GM21390 (cell line): ENCODE data around the gene NARF.
"Not testable (repeated sequence)": the region's sequence is repeated elsewhere in the genome, so short reads cannot be mapped to it uniquely, and the experiment has no call there.

Experiments
- ATAC-seq: cut with Tn5 transposase; IDR thresholded peaks from one replicate; pipeline ENCODE4 v1.9.1; 2021; ENCODE audit not compliant: unreplicated experiment

Gene NARF

DNA sequence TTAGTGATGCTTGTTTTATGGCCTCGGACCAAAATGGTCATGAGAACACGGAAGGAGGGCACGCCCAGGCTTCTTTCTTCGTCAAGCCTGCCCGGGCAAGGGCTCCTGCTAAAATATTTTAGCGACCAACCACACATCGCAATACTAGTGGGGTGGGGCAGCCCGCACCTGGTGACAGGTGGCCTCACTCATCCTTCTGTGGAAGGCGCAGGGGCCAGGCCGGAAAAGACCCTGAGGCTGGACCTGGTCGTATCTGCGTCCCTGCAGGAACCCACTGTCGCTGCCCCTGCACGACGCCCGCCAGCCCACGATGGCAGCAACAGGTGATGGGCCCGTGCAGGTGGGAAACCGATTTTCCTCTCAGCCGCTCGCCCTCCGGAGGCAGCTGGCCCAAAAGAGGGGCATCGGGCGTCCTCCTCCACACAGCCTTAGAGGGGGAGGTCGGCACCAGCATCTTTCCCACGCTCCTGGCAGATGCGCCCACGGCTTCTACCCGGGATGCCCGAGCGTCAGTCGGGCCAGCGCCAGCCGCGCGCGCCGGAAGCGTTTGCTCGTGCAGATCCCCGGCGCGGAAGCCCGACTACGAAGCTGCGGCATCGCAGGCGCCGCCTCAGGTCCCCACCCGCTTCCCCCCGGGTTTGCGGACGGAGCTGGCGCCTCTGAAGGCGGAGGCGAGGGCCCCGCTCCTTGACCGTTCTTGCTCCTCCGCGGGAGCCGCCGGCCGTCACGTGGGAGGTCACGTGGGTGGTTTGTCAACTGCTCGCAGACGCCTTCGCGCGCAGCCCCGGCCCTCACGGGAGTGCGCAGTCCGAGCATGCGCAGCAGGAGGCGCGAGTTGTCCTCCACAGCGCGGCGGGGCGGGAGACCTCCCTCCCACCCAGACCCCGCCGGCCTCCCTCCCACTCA, 38.2 kb downstream of the NARF start:
- ATAC-seq = peak; percentile 53

DNA sequence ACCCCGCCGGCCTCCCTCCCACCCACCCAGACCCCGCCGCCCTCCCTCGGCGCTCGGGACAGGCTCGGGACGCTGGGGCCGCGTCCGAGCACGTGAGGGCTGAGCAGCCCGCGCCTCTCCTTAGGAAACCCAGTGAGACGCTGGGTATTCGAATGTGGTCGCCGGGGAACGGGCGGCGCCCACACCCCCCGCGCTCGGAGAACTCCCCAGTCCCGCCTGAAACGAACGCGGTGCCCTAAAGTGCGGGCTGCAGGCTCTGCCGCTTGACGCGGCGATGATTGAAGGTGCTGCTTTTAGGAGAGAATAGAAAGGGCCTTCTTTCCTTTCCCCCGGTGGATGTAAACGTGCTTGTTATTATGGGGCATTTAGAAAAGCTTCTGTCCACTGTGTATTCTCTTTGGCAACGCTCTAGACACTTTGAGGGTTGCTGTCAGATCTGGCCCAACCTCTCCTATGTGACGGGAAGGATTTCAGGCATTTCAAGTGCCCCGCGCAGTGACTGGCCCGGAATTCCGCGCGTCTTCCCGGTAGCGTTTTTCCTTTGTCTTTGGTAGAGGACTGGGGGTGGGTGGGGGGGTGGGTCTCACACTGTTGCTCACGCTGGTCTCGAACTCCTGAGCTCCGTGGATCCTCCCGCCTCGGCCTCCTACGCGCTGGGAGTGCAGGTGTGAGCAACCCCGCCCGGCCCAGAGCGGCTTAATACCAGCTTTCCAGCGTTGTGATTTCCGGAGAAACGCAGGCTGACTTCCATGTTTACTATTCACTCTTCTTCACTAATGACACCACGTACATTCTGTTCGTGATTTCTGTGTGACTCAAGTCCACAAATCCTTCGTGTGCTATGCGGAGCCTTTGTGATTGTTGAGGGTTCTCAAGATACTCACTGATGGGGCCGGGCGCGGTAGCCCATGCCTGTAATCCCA, 39.2 kb downstream of the NARF start:
- peak; percentile 17 for ATAC-seq

DNA sequence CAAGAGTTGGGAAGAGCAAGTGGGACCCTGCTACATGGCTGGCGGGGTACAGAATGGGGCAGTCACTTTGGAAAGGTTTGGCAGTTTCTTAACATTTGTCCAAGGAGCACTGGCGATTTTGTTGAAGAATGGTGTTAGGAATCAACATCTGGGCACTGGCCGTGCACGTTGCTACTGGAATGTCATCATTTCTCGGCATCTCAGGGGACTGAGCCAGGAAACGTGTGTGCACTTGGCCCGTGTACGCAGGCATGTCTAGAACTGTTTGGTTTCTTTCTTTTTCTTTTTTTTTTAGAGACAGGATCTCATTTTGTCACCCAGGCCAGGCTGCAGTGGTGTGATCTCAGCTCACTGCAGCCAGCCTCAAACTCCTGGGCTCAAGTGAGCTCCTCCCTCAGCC, 43.7 kb downstream of the NARF start:
- ATAC-seq = no peak

DNA sequence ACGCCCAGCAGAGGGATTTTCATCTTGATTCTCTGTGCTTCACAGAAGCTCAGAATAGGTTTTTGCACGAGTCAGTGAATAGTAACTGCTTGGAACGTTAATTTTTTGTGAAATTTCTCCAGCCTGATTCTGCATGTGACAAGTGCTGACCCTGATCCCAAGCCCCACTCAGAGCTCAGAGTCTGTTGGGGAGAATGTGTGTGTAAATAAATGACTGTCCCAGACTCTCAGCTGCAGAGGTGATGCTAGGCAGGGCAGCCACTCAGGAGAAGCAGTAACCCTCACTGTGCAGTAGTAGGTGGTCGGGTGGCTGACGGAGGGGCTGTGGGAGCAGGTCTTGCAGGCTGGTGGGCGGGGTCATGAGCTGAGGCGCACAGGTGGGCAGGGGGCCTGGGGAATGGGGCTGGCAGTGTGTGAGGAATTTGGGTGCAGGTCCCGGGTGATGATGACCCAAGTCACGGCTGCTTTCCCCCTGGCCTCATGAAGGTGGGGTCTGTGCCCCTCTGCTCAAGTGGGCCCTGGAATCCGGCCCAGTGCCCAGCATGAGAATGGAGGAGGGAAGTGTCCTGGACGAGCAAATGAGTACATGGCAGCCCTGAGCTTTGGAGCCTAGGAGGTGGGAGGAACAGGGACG, 44.7 kb downstream of the NARF start:
- no peak for ATAC-seq

DNA sequence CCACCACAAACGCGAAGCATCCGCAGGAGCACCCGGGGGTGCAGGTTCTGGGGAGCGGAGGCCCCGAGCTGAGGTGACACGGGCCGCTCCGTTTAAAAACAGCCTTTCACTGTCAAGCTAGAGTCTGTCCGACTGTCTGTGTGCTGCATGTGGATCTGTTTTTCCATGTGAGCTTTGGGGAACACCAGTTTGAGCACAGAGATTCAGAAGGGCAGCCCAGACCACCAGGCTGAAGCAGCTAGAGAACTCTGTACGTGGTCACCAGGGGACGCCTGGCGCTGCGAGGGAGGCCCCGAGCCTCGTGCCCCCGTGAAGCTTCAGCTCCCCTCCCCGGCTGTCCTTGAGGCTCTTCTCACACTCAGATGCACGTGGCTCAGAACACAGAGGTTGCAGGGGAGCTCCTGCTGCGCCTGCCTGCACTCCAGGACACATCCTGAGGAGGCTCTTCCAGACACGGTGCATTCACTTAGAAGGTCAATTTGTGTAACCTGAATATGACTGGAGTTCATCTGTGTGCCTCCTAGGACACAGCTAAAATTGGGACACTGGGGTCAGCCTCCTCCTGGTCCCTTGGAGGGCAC, 45.3 kb downstream of the NARF start:
- ATAC-seq = no peak

DNA sequence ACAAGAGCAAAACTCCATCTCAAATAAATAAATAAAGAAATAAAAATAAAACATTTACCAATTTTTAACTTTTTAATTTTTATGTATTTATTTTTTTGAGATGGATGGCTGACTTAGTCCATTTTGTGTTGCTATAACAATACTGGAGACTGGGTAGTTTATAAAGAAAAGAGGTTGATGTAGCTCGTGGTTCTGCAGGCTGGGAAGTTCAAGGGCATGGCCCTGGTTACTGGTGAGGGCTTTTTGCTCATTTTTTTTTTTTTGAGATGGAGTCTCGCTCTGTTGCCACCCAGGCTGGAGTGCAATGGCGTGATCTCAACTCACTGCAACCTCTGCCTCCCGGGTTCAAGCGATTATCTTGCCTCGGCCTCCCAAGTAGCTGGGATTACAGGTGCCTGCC, 46.8 kb downstream of the NARF start:
- ATAC-seq = no peak

DNA sequence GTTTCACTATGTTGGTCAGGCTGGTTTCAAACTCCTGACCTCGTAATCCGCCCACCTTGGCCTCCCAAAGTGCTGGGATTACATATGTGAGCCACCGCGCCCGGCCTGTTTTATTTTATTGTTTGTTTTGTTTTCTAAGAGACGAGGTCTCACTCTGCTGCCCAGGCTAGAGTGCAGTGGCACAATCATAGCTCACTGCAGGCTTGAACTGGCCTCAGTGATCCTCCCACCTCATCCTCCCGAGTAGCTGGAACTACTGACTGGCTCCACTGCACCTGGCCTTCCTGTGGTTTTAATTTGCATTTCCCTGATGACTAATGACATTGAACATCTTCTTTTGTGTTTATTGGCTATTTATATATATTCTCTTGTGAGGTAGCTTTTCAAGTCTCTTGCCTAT, 47.9 kb downstream of the NARF start:
- ATAC-seq = peak; percentile 91

DNA sequence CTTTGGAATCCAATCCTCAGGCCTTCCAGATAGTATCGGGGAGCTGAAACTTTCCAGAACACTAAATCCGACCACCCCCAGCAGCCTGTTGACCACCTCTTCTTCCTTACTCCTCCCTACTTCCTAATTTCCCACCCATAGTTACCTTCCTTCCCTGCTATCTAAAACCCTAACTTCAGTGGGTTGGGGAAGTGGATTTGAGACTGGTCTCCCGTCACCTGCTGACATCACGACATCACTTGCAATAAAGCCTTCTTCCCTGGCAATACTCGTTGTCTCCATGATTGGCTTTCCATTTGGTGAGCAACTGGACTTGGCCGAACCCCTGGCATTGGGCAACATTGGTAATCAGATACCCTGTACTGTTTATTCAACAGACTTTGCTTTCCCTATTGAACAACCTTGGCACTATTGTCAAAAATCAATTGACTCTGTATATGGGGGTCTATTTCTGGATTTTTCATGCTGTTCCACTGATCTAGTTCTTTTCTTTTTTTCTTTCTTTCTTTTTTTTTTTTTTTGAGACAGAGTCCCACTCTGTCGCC, 49.2 kb downstream of the NARF start:
- no peak for ATAC-seq

DNA sequence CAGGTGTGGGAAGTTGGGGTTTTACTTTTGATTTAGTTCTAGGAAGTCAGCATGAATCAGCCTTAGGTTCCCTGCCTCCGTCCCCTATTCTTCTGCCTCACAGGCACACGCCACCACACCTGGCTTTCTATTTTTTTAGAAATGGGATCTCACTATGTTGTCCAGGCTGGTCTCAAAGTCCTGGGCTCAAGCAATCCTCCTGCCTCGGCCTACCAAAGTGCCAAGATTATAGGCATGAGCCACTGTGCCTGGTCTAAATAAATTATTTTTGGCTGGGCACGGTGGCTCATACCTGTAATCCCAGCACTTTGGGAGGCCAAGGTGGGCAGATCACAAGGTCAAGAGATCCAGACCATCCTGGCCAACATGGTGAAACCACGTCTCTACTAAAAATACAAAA, 53.1 kb downstream of the NARF start:
- not testable (repeated sequence) for ATAC-seq

DNA sequence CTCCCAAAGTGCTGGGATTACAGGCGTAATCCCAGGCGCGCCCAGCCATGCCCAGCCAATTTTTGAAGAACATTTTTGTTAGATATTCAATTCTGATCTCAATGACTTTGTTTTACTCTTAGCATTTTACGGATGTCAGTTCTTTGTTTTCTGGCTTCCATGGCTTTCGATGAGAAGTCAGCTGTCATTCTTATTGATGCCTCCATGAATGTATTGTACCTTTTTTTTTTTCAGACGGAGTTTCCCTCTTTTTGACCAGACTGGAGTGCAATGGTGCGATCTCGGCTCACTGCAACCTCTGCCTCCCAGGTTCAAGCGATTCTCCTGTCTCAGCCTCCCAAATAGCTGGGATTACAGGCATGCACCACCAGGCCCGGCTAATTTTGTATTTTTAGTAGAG, 55.3 kb downstream of the NARF start:
- ATAC-seq = not testable (repeated sequence)

DNA sequence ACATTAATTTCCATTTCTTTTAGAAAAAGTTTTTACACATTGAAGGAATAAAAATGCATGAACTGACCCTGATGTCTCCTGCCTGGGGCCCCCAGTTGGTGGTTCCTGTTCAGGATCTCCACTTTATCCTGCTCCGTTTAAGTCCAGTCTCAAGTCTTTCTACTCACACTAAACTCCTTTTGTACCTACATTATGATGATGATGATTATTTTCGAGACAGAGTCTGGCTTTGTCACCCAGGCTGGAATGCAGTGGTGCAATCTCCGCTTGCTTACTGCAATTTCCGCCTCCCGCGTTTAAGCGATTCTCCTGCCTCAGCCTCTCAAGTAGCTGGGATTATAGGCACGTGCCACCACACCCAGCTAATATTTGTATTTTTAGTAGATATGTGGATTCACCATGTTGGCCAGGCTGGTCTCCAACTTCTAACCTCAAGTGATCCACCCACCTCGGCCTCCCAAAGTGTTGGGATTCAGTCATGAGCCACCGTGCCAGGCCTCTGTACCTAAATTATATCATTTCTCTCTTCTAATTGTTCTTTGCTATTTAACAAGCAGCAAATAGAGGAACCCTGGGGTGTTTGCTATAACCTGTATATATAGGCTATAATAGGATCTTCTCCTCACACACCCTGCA, 58.8 kb downstream of the NARF start:
- no peak for ATAC-seq

DNA sequence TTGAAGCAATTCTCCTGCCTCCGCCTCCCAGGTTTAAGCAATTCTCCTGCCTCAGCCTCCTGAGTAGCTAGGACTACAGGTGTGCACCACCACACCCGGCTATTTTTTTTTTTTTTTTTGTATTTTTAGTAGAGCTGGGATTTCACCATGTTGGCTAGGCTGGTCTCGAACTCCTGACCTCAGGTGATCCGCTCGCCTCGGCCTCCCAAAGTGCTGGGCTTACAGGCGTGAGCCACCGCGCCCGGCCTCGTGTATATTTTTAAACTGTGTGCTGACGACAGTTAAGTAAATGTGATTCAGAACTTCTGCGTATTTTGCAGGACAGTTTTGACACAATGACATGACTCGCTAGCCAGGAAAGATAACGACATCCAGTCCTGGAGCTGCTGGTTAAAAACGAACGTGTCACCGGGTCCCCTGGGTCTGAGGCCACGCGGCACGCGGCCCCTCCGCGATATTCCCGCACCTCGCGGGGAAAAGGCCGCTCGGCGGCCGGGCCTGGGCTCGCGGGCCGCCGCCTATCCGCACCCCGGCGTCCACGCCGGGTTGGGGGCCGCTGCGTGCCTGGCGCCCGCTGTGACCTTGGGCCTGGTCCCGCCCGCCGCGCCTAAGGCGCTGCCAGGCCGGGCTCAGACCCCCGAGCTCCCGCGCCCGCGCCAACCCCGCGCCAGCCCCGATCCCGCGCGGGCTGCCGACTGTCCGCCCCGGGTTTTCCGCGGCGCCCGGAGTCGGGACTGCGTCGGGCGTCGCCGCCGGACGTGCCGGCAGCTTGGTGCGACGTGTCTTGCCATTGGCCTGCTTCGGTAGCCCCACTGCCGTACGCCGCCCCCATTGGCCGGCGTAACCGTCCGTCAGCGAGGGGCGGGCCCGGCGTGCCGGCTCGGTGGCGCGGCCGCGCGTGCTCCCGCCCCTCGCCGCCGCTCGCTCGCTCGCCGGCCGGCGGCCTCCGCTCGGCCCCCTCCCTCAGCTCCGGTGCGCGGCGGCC, 60.6 kb downstream of the NARF start, which contains the start of gene FOXK2:
Gene FOXK2, plus strand, starts transcription at position 907 of the 985 bp plus-strand sequence. CDS start 157 bp downstream, outside the sequence.
- ATAC-seq = peak; percentile 89

DNA sequence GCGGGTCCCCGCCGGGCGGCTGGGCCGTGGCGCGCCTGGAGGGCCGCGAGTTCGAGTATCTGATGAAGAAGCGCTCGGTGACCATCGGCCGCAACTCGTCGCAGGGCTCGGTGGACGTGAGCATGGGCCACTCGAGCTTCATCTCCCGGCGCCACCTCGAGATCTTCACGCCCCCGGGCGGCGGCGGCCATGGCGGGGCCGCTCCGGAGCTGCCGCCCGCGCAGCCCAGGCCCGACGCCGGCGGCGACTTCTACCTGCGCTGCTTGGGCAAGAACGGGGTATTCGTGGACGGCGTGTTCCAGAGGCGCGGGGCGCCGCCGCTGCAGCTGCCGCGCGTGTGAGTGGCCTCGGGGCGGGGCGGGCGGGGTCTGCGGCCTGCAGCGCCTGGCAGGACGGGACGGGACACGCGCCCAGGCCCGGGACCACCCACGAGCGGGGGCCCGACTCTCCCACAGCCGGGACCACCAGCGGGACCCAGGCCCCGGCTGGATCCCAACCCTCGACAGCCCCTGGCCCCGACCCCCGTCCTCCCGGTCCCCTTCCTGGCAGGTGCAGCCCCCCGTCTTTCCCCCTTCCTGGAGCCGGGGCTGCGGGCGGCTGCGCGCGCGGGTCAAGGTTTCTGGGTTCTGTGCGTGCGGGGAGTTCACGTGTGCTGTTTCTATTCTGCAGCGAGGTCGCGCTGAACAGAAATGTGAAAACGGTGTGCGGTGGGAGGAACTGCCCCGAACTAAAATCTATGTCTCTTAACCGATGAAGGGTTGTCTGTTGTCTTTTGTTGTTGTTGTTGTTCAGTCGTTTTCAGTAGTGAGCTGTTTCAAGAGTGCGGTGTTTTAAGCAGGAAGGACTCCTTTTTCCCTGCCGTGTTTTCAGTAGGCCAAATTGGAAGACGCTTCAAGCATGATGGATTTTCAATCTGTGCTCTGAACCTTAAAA, 61.7 kb downstream of the NARF start:
- ATAC-seq = no peak

DNA sequence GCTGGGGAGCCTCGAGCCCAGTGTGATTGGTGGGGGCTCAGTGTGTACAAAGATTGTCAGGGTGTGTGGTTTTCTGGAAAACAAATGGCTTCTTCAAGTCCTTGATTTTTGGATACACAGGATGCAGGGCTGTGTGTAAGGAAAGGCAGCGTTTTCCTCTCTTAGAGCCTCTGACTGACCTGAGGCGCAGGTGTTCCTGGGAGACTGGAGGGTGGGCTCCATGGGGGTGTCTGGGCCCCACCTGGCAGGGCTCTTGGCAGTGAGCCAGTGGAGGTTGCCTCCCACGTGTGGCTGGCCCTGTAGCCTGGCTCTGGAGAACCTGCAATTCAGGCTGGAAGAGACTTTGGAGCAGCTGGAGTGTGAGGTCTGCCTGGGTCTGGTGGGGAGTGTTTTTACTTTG, 66.0 kb downstream of the NARF start:
- ATAC-seq = no peak

DNA sequence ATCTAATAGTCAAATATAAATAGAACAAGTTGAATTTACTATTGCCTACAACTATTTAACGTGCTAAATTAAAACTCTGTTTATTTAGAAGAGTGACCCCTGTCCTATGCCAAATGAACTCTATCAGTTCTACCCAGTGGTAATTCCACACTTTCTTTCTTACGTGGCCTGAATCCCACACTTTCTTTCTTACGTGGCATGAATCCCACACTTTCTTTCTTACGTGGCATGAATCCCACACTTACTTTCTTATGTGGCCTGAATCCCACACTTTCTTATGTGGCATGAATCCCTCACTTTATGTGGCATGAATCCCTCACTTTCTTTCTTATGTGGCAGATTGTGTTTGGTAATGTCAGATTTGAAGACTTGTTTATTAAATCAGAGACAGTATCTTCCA, 67.2 kb downstream of the NARF start:
- ATAC-seq = no peak

DNA sequence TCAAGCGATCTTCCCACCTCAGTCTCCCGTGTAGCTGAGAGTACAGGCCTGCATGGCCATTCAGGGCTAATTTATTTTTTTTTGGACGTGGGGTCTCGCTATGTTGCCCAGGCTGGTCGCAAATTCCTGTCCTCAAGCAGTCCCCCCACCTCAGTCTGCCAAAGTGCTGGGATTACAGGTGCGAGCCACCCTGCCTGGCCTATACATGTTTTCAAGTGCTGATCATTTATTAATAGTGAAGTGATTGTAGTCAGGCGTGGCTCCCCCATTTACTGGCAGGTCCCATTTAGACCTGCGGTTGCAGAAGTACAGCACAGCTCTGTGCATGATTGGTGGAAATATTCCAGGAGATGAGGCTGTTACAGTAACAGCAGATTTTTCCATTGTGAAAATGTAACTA, 69.4 kb downstream of the NARF start:
- ATAC-seq = no peak

DNA sequence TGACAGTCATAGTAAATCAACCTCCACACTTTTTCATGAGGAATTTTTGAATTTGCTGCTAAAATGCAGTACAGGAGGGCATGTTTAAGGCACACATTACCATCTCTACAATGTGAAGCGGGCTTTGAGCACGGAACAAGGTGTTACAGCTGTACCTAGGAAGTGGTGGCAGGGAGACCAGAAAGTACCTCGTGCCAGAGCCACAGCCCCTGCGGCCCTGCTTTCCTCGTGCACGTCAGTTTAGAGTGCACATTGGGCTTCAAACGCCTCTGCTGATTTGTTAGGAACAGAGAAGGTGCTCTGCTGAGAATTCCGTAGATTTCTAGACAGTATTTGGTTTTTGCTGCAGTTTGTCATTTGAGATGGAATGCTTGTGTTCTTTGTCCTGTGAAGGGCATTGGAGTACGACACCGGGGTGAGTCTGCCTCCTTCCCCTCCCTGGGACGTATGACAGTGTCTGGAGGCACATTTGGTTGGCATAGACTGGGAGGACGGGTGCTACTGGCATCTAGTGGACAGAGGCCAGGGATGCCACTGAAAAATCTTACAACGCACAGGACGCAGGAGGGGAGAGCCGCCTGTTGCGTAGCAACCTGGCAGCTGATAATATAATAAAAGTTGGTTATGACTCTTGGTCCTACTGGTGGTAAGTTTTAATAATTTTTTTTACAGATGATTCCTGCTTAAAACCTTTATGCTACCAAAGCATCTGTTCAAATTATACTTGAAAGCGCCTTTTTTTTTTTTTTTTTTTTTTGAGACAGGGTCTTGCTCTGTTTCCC, 70.1 kb downstream of the NARF start:
- ATAC-seq = no peak
